DOHH2 (cell line): ENCODE results near the gene LIF.

ENCODE experiments used
- CTCF ChIP-seq: fragments of 200-600 bp; sonication (generic); IDR thresholded peaks from one replicate; pipeline ENCODE4 v1.5.1; 2014; ENCODE audit warnings: antibody characterized with exemption, mild to moderate bottlenecking, low read depth, low read length; ENCODE audit not compliant: poor library complexity, severe bottlenecking
- EZH2phosphoT487 ChIP-seq: fragments of 200-600 bp; sonication (generic); IDR thresholded peaks from 2 replicates; pipeline ENCODE4 v1.6.1; 2017; ENCODE audit warnings: borderline replicate concordance, mild to moderate bottlenecking, antibody characterized with exemption, low read length, moderate library complexity, mixed read lengths

- TF ChIP-seq CTCF (no peak), EZH2phosphoT487 (no peak)
These were observed 53.4 kb downstream of the LIF start for GRCh38 chr22:30193031-30193775.
